Ectodermal cell (in vitro differentiated cells): Measurements from ENCODE around the gene LTO1.

Experiments used
- H3K27ac ChIP-seq: 2 replicates; pipeline ENCODE4 v1.7.0; 2013; ENCODE audit warnings: mild to moderate bottlenecking, low read depth, low read length; ENCODE audit not compliant: insufficient read depth, poor library complexity, severe bottlenecking
- H3K27me3 ChIP-seq: 2 replicates; pipeline ENCODE4 v1.7.0; 2013; ENCODE audit warnings: mild to moderate bottlenecking, low read length; ENCODE audit not compliant: insufficient read depth, control insufficient read depth, poor library complexity, severe bottlenecking
- H3K36me3 ChIP-seq: one replicate; pipeline ENCODE4 v1.7.0; 2013; ENCODE audit warnings: low read length; ENCODE audit not compliant: control insufficient read depth, insufficient read depth
- H3K4me1 ChIP-seq: one replicate; pipeline ENCODE4 v1.7.0; 2013; ENCODE audit warnings: low read length; ENCODE audit not compliant: control insufficient read depth, insufficient read depth
- H3K4me3 ChIP-seq: 2 replicates; pipeline ENCODE4 v1.7.0; 2013; ENCODE audit warnings: low read depth, low read length, control low read depth; ENCODE audit not compliant: insufficient read depth
- H3K9me3 ChIP-seq: 2 replicates; pipeline ENCODE4 v1.7.0; 2013; ENCODE audit warnings: mild to moderate bottlenecking, low read length, moderate library complexity; ENCODE audit not compliant: control insufficient read depth
- WGBS, 2 experiments: methylation state at CpG; one replicate each; pipeline ENCODE4 v1.1.7; 2013; ENCODE audit warnings: missing lambda C conversion rate in 2 of 2; 5-methylcytosine and 5-hydroxymethylcytosine counted together

The LTO1 gene

DNA sequence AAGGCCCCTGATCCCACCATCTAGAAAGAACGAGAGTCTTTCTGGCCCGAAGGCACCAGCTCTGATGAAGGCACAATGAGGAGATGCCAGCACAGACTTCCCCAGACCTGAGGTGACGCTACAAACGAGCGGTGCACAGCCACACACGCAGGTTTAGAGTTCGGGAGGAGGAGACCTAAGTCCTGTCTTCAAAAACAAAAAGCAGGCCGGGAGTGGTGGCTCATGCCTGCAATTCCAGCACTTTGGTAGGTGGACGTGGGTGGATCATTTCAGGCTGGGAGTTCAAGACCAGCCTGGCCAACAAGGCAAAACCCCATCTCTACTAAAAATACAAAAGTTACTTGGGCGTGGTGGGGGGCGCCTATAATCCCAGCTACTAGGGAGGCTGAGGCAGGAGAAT lies 9.5 kb downstream of the LTO1 start:
- no peak overlapping the region for H3K4me3 ChIP-seq
- no peaks in the 10 kb centered on the region for H3K9me3 ChIP-seq
- H3K27me3 ChIP-seq, result no peaks in the 10 kb centered on the region
- H3K4me1 ChIP-seq, result peaks cover 8% of the 10 kb centered on the region
- peaks cover 7% of the 10 kb centered on the region for H3K36me3 ChIP-seq
- H3K27ac ChIP-seq, result no peak overlapping the region
- WGBS, 2 experiments, result 93 to 94% methylated on average over 11 of the region's 11 CpGs

DNA sequence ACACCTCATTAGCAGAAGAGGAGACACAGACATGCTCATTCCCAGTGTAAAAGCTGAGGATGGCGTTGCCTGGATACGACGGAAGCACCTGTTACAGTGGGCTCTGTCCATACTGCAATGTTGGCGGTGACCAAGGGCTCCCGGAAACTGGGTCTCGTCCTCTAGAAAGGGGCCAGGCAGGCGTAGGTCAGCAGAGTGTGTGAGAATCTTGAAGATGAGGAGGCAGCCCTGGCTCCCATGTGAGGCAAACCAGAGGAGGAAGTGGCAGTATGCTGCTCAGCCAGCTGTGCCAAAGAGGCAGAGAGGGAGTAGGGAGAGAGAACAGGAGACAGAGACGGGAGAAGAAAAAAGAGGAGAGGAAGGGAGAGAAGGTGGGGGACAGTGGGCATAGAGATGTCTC lies 10.3 kb downstream of the LTO1 start:
- H3K36me3 ChIP-seq, result peaks cover 7% of the 10 kb centered on the region
- no peak overlapping the region for H3K4me3 ChIP-seq
- H3K27ac ChIP-seq, result no peak overlapping the region
- peaks cover 5% of the 10 kb centered on the region for H3K4me1 ChIP-seq
- H3K9me3 ChIP-seq, result no peaks in the 10 kb centered on the region
- WGBS, 2 experiments, result 96 to 97% methylated on average over 8 of the region's 8 CpGs
- no peaks in the 10 kb centered on the region for H3K27me3 ChIP-seq

DNA sequence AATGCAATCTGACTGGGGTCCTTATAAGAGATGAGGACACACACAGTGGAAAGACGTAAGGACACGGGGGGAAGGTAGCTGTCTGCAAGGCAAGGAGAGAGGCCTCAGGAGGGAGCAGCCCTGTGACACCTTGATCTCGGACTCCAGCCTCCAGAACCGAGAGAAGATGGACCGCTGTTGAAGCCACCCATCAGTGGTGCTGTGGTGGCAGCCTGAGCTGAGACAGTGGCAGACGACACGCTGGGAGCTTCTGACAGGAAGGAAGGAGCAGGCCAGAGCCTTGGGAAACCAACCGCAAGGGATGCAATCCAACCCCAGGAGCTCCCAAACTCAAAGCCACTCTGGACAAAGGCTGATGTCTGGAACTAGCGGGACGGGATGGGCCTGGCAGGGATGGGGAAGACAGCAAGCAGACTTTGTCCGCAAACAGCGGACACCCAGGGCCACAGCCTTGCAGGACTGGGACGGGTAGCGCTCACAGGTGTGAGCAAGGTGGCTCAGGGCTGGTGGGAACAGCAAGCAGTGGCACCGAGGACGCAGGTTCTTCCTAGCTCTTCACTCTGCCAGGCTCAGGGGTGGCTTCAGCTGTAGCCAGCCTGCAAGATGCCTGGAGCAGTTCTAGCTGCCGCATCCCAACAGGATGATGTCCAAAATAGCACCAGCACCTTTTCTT lies 10.9 kb downstream of the LTO1 start:
- Histone ChIP-seq H3K4me1 (peaks cover 6% of the 10 kb centered on the region), H3K27me3 (no peaks in the 10 kb centered on the region), H3K4me3 (no peak overlapping the region), H3K9me3 (no peaks in the 10 kb centered on the region), H3K36me3 (peaks cover 7% of the 10 kb centered on the region), H3K27ac (no peak overlapping the region)
- 94% methylated on average over 17 of the region's 17 CpGs for WGBS, 2 experiments

DNA sequence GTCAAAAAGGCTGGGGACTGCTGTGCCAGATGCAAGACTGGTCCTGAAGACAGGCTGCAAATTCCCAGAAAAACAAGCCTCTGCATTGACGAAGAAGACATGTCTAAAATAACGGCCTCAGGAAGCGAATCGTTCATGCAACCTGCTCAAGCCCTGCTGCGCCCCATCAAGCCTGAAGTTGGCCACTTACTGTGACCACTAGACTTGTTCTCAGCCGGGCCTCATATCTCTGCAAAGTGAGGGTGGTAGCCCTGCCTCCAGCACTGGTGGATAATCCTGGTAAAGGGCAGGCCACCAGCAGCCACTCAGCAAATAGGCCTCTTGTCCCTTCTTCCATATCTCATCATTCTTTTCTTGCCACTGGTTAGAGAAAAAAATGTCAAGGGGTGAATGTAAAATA lies 11.8 kb downstream of the LTO1 start:
- no peak overlapping the region for H3K27ac ChIP-seq
- H3K9me3 ChIP-seq, result no peaks in the 10 kb centered on the region
- no peaks in the 10 kb centered on the region for H3K27me3 ChIP-seq
- H3K4me1 ChIP-seq, result peaks cover 15% of the 10 kb centered on the region
- no peak overlapping the region for H3K4me3 ChIP-seq
- peaks cover 7% of the 10 kb centered on the region for H3K36me3 ChIP-seq
- 95 to 96% methylated on average over 6 of the region's 6 CpGs for WGBS, 2 experiments

DNA sequence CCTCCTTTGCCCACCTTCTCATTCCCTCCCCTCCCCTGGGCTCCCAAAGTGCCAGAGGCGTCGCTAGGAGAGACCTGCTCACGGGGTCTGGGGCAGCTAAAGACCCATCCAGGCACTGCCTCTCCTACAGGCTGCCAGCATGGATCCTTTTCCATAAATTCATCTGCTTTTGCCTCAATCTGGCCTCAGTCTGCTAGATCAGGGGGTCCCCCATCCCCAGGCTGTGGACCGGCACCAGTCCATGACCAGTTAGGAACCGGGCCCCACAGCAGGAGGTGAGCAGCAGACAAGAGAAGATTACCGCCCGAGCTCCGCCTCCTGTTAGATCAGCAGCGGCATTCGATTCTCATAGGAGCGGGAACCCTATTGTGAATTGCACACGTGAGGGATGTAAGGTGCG lies 12.3 kb downstream of the LTO1 start:
- Histone ChIP-seq H3K36me3 (peaks cover 7% of the 10 kb centered on the region), H3K27ac (no peak overlapping the region), H3K4me3 (no peak overlapping the region), H3K4me1 (peaks cover 18% of the 10 kb centered on the region), H3K27me3 (no peaks in the 10 kb centered on the region), H3K9me3 (no peaks in the 10 kb centered on the region)
- WGBS, 2 experiments, result 80 to 83% methylated on average over 13 of the region's 13 CpGs

DNA sequence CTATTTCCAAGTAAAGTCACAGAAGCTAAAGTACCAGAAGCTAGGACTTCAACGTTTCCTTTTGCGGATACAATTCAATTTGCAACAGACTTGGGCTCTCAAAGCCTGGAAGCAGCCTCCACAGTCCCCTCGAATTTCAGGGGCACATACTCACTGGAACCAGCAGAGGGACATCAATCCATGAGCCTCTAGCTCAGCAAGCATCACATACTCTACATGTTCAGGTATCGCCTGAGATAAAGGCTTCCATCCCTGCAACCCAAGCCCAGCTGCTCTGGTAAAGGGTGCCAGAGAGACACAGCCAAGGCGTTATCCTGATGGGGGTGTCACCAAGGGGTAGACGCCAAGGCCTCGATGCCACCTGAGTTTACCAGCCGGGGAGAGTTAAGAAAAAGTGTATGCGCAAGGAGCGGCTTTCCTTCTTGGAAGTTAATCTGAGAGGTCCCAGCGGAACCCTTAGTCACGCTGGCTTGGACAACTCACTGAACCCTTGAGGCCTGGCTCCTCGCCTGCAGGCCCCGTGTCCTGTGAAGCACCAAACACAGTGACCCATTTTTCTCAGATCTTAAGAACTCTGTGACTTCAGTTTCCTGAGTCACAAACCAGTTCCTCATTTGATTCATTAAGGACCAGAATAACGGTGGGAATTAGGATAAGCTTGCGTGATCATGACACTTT lies 13.0 kb downstream of the LTO1 start:
- H3K9me3 ChIP-seq, result no peaks in the 10 kb centered on the region
- no peak overlapping the region for H3K27ac ChIP-seq
- WGBS, 2 experiments, result 89 to 90% methylated on average over 16 of the region's 16 CpGs
- H3K36me3 ChIP-seq, result peaks cover 7% of the 10 kb centered on the region
- peaks cover 25% of the 10 kb centered on the region for H3K4me1 ChIP-seq
- H3K27me3 ChIP-seq, result no peaks in the 10 kb centered on the region
- no peak overlapping the region for H3K4me3 ChIP-seq

DNA sequence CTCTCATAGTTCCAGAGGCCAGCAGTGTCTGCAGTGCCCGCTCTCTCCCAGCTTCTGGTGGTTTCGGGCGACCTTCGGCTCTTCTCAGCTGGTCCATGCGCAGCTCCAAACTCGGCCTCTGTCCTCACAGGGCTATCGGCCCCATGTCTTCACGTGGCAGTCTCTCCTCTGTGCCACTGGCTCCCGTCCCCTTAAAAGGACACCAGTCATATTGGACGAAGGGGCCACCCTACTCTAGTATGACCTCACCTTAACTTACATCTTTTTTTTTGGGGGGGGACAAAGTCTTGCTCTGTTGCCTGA lies 13.8 kb downstream of the LTO1 start:
- Histone ChIP-seq H3K27me3 (no peaks in the 10 kb centered on the region), H3K36me3 (peaks cover 7% of the 10 kb centered on the region), H3K4me3 (no peak overlapping the region), H3K27ac (no peak overlapping the region), H3K9me3 (no peaks in the 10 kb centered on the region), H3K4me1 (peaks cover 31% of the 10 kb centered on the region)
- 75 to 76% methylated on average over 10 of the region's 10 CpGs for WGBS, 2 experiments

DNA sequence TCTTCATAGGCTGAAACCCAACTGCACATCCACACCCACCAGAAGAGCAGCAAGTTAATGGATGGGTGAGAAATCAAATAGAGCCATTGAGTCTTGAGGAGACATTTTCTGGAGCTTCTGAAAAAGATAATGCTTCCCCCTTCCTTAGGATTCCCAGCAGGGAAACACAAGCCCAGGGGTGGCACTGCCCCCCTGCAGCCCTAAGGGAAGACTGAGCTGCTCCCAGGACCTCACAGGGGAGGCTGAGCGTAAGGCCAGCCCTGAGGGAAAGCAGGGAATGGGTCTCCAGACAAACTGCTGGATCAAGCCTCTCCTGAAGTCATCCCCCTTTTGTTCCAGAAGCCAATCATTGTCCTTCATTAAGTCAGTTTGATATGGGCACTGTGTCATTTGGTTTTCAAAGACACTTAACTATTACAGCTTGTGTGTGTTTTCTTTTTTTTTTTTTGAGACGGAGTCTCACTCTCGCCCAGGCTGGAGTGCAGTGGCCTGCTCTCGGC lies 15.1 kb downstream of the LTO1 start:
- no peaks in the 10 kb centered on the region for H3K9me3 ChIP-seq
- WGBS, 2 experiments, result 91 to 94% methylated on average over 4 of the region's 4 CpGs

DNA sequence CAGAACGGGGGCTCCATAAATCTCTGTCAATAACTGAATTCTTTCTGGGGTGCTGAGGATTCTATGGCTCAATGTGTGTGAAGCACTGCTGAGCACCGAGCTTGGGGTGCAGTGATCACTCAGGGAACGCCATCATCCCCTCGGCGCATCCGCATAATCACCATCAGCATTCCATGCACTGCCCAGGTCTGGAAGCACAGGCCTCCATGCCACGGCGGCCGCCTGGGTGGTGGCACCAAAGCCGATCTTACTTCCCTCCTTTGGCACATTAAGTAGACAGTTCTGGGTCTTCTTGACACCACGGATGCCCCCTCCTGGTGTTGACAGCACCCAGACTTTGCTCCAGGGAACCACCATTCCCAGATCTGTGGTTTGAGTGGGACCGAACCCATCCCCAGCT lies 15.6 kb downstream of the LTO1 start:
- no peaks in the 10 kb centered on the region for H3K27me3 ChIP-seq
- no peaks in the 10 kb centered on the region for H3K9me3 ChIP-seq
- peaks cover under 1% of the 10 kb centered on the region for H3K36me3 ChIP-seq
- H3K27ac ChIP-seq, result no peak overlapping the region
- H3K4me3 ChIP-seq, result no peak overlapping the region
- WGBS, 2 experiments, result 95 to 96% methylated on average over 12 of the region's 12 CpGs
- peaks cover 39% of the 10 kb centered on the region for H3K4me1 ChIP-seq

More for the DNA sequence above, 15.1 kb downstream of the LTO1 start:
- Histone ChIP-seq H3K4me1 (peaks cover 39% of the 10 kb centered on the region), H3K27me3 (no peaks in the 10 kb centered on the region), H3K36me3 (peaks cover 5% of the 10 kb centered on the region), H3K27ac (no peak overlapping the region), H3K4me3 (no peak overlapping the region)

DNA sequence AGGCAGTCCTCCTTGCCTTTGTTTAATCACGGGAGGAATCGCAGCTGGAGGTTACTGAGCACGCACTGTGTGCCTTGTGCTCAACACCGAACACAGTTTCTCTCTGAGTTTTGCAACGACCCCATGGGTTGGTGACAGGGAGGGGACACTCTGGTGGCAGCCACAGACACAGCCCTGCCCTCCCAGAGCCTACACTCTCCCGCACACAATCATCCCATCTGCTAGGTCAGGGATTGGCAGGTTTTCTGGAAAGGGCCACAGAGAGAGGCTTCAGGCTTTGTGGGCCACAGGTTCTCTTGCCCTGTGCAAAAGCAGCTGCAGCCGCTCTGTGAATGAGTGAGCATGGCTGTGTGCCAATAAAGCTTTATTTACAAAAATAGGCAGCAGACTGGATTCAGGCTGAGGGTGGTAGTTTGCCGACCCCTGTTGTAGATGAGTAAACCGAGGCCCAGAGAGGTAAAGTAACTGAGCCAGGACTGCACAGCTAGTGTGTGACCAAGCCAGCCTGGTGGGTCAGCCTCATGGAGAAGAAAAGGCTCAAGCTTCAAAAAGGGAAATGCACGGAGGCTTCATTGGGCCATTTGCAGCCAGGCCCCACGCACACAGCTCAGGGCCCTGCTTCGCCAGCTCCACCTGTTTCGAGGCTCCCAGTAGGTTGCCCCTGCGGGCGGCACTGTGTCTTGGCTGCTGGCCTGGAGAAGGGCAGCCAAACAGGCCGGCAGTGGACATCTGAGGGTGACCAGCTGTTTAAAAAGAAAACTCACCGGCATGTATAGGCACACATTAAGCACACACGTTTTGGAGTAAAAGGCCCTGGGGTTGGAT lies 16.3 kb downstream of the LTO1 start:
- H3K27me3 ChIP-seq, result no peaks in the 10 kb centered on the region
- no peaks in the 10 kb centered on the region for H3K36me3 ChIP-seq
- no peak overlapping the region for H3K4me3 ChIP-seq
- WGBS, 2 experiments, result 77 to 79% methylated on average over 18 of the region's 18 CpGs
- no peaks in the 10 kb centered on the region for H3K9me3 ChIP-seq
- peak overlapping the region; percentile 94 for H3K27ac ChIP-seq
- H3K4me1 ChIP-seq, result peaks cover 39% of the 10 kb centered on the region
